K562 (cell line): Measurements from ENCODE around the gene GTPBP2. TPM values are rescaled to one million over a fixed set of nuclear protein-coding genes. Genes with fewer than 3 reads are reported as not detected.
"Not testable (repeated sequence)": the region's sequence is repeated elsewhere in the genome, so short reads cannot be mapped to it uniquely, and the experiment has no call there.

ENCODE experiments used
- ATAC-seq: fragments of 200-7000 bp; cut with Tn5 transposase; 3 replicates; pipeline ENCODE4 v1.9.1; 2020; ENCODE audit warnings: moderate library complexity
- BruUV-seq: library from RNA; stranded (reverse); fragments of 400-500 nt; replicated peaks from 2 replicates; lab custom pipeline; 2021; lab: Mats Ljungman, UMichigan
- CTCF ChIA-PET: fragments of 300-600 bp; formaldehyde crosslinking; extraction: SDS; loops from one replicate; lab custom pipeline; 2021; ENCODE audit warnings: low intra/inter-chr PET ratio; lab: Yijun Ruan, JAX
- POLR2A ChIA-PET: fragments of 300-600, 350-650 bp; sonication (Branson Sonifier 250); formaldehyde crosslinking; extraction: SDS; loops from one replicate; lab custom pipeline; 2021; ENCODE audit warnings: antibody characterized with exemption, inconsistent platforms; lab: Yijun Ruan, JAX
- DNase-seq, 4 experiments: peaks; one replicate each; pipeline versions ENCODE4 v3.0.0 to v3.0.0-alpha.2; 2011 to 2018; ENCODE audit warnings: low spot score in 3 of 4, mixed read lengths in 3 of 4; ENCODE audit errors: extremely low read depth in 1 of 4
- FAIRE-seq: peaks from 2 replicates; lab custom pipeline; 2011; peaks lifted over from hg19 to GRCh38; lab: Jason Lieb, UNC
- H2AFZ ChIP-seq: 2 replicates; pipeline ENCODE4 v1.6.0; 2011; ENCODE audit warnings: low read depth, low read length, control low read depth, inconsistent platforms
- H3K27ac ChIP-seq: fragments of 200-600 bp; 3 replicates; pipeline ENCODE4 v1.8.0; 2011; ENCODE audit warnings: low read depth, mild to moderate bottlenecking, control low read depth, inconsistent platforms, low read length, moderate library complexity, mixed read lengths; ENCODE audit errors: extremely low read depth
- H3K27me3 ChIP-seq, 2 experiments: fragments of 300-600 bp in 1 of 2; 2 replicates in 1 of 2; 3 replicates in 1 of 2; pipeline versions ENCODE4 v1.6.0 to v1.8.0; 2011; ENCODE audit warnings: inconsistent platforms in 2 of 2, low read length in 2 of 2, mild to moderate bottlenecking in 1 of 2, mixed read lengths in 1 of 2, moderate library complexity in 1 of 2; ENCODE audit not compliant: control insufficient read depth in 2 of 2, insufficient read depth in 2 of 2
- H3K36me3 ChIP-seq: fragments of 300-600 bp; 3 replicates; pipeline ENCODE4 v1.8.0; 2011; ENCODE audit warnings: mild to moderate bottlenecking, low read length, inconsistent platforms; ENCODE audit not compliant: control insufficient read depth, insufficient read depth
- H3K4me1 ChIP-seq, 2 experiments: fragments of 200-600 bp in 1 of 2; replicated peaks in 1 of 2; 2 replicates in 1 of 2; 3 replicates in 1 of 2; pipeline versions ENCODE4 v1.5.1 to v1.8.0; 2011; ENCODE audit warnings: inconsistent platforms in 2 of 2, low read length in 2 of 2, mild to moderate bottlenecking in 1 of 2, mixed read lengths in 1 of 2, moderate library complexity in 1 of 2; ENCODE audit not compliant: control insufficient read depth in 2 of 2, insufficient read depth in 2 of 2
- H3K4me2 ChIP-seq: 2 replicates; pipeline ENCODE4 v1.6.1; 2011; ENCODE audit warnings: low read length, control low read depth, inconsistent platforms, mixed read lengths; ENCODE audit not compliant: insufficient read depth
- H3K4me3 ChIP-seq: fragments of 200-600 bp; sonication (generic), shearing (Covaris generic); 2 replicates; pipeline ENCODE4 v1.5.1; 2016; ENCODE audit warnings: control low read depth, inconsistent platforms
- H3K79me2 ChIP-seq: fragments of 200-600 bp; 3 replicates; pipeline ENCODE4 v1.8.0; 2011; ENCODE audit warnings: low read length, inconsistent platforms; ENCODE audit not compliant: control insufficient read depth, insufficient read depth
- H3K9ac ChIP-seq, 2 experiments: 2 replicates each; pipeline versions ENCODE4 v1.6.0 to v1.6.1; 2011; ENCODE audit warnings: low read depth in 2 of 2, low read length in 2 of 2, control low read depth in 1 of 2, inconsistent platforms in 1 of 2, mild to moderate bottlenecking in 1 of 2, mixed read lengths in 1 of 2; ENCODE audit not compliant: insufficient read depth in 1 of 2
- H3K9me1 ChIP-seq: one replicate; pipeline ENCODE4 v1.6.0; 2011; ENCODE audit warnings: inconsistent platforms, mild to moderate bottlenecking, low read length, moderate library complexity; ENCODE audit not compliant: control insufficient read depth, insufficient read depth
- H3K9me3 ChIP-seq: replicated peaks from 2 replicates; pipeline ENCODE4 v1.5.1; 2011; ENCODE audit warnings: low read depth, low read length, inconsistent platforms; ENCODE audit not compliant: control insufficient read depth, insufficient read depth
- H4K20me1 ChIP-seq: replicated peaks from 2 replicates; pipeline ENCODE4 v1.6.1; 2011; ENCODE audit warnings: low read length, inconsistent platforms, mixed read lengths; ENCODE audit not compliant: control insufficient read depth, insufficient read depth
- CEBPB ChIP-seq: fragments of 450-650 bp; IDR thresholded peaks from 2 replicates; pipeline ENCODE4 v1.6.1; 2016; ENCODE audit warnings: missing genetic modification characterization, missing compliant biosample characterization
- CEBPG ChIP-seq, 3 experiments: fragments of 200-800 bp in 1 of 3; sonication (Bioruptor generic) in 1 of 3; sonication (generic) in 1 of 3; formaldehyde crosslinking in 1 of 3; IDR thresholded peaks in 2 of 3; conservative IDR thresholded peaks in 1 of 3; 2 replicates each; pipeline versions ENCODE4 v1.6.1 to v1.8.0; 2016 to 2022; ENCODE audit warnings: missing compliant biosample characterization in 2 of 3, missing genetic modification characterization in 2 of 3, mild to moderate bottlenecking in 1 of 3, missing genetic modification reagents in 1 of 3
- CREBBP ChIP-seq: IDR thresholded peaks from one replicate; pipeline ENCODE4 v1.6.1; 2012; ENCODE audit warnings: low read depth, mild to moderate bottlenecking, control low read depth, inconsistent platforms, low read length
- ZBTB33 ChIP-seq: sonication (generic); formaldehyde crosslinking; IDR thresholded peaks from 2 replicates; pipeline ENCODE4 v1.8.1; 2023; ENCODE audit warnings: mild to moderate bottlenecking, missing genetic modification reagents
- ZNF639 ChIP-seq, 2 experiments: fragments of 200-800 bp in 1 of 2; sonication (Bioruptor generic) in 1 of 2; sonication (generic) in 1 of 2; formaldehyde crosslinking in 1 of 2; IDR thresholded peaks in 1 of 2; conservative IDR thresholded peaks in 1 of 2; 2 replicates each; pipeline versions ENCODE4 v1.5.0 to v1.6.1; 2016 to 2020; ENCODE audit warnings: missing compliant biosample characterization in 1 of 2, missing genetic modification characterization in 1 of 2, missing genetic modification reagents in 1 of 2
- WGBS: fragments of 100-300 bp; shearing (Covaris generic); methylation state at CpG from one replicate; pipeline ENCODE4 v1.1.6; 2016; ENCODE audit warnings: low coverage, mixed read lengths; ENCODE audit not compliant: insufficient coverage; ENCODE audit errors: missing lambda C conversion rate; 5-methylcytosine and 5-hydroxymethylcytosine counted together
- in situ Hi-C: fragments of 300-500 bp; cut with MboI; formaldehyde crosslinking; loops from 4 replicates; pipeline ENCODE4 v1.15.0; 2018; ENCODE audit warnings: inconsistent platforms, mixed read lengths
- intact Hi-C: fragments of 100-400 bp; cut with micrococcal nuclease; formaldehyde crosslinking; loops from 2 replicates; pipeline ENCODE4 v1.14.2; 2022
- polyA plus RNA-seq, 8 experiments: library from polyadenylated mRNA; depleted of rRNA in 4 of 8; stranded (reverse) in 5 of 8; unstranded in 3 of 8; fragments of >200 nt; fragmentation: Nextera tagmentation in 2 of 8; fragmentation: Illumina TruSeq in 1 of 8; extraction: Ambion mirVana in 2 of 8; extraction: Trizol in 1 of 8; gene quantifications; 2 replicates each; pipeline versions ENCODE4 v1.2.1 to v1.2.3, GENCODE V29; 2011 to 2014; ENCODE audit warnings: inconsistent platforms in 1 of 8, missing spikeins in 1 of 8
- total RNA-seq, 7 experiments: library from RNA; depleted of rRNA in 6 of 7; stranded (reverse); fragments of >200 nt in 6 of 7; fragmentation: Illumina TruSeq in 2 of 7; extraction: Trizol in 2 of 7; gene quantifications; 2 replicates each; pipeline versions ENCODE4 v1.2.1 to v1.2.3, GENCODE V29; 2011 to 2021; ENCODE audit warnings: low replicate concordance in 1 of 7

GTPBP2 gene
- total and polyA plus RNA-seq, 9 of the 15 experiments (the other 6 are each of a cell fraction or from before 2014, with no cell fraction given), result 48.4 to 196 (median 111) TPM

GRCh38 chr6:43662948-43663347, 33.9 kb upstream of the GTPBP2 start:
- H2AFZ ChIP-seq, H3K9me1 ChIP-seq, ATAC-seq, DNase-seq, H3K79me2 ChIP-seq, BruUV-seq, H3K27ac ChIP-seq, H3K4me3 ChIP-seq, H3K4me2 ChIP-seq, in situ Hi-C loops, H4K20me1 ChIP-seq, CTCF ChIA-PET, H3K9ac ChIP-seq, H3K36me3 ChIP-seq, H3K27me3 ChIP-seq, H3K9me3 ChIP-seq, FAIRE-seq: not testable (repeated sequence)
- intact Hi-C loops, result loop anchor here (10.0 kb wide), 1 partner anchor 172 kb away; no protein-coding TSS in a partner anchor
- POLR2A ChIA-PET, result interaction anchor here (1.6 to 1.9 kb wide), 3 partner anchors 14 to 33 kb away, joined by 4 to 7 read pairs (median 6); partner anchors contain the start of gene GTPBP2
- peaks cover 11% of the 10 kb centered on the region in 2 experiments for H3K4me1 ChIP-seq
- WGBS, result 56% methylated on average over 5 of the region's 5 CpGs

GRCh38 chr6:43658161-43658560, 29.1 kb upstream of the GTPBP2 start:
- no TSS peak for BruUV-seq
- no peak overlapping the region for H2AFZ ChIP-seq
- no peaks in the 10 kb centered on the region for H3K36me3 ChIP-seq
- POLR2A ChIA-PET, result interaction anchor here (0.7 to 1.3 kb wide), 3 partner anchors 14 to 56 kb away, joined by 3 read pairs; partner anchors contain the start of gene GTPBP2
- no peak overlapping the region for H3K27ac ChIP-seq
- 73% methylated on average over 9 of the region's 9 CpGs for WGBS
- H3K4me1 ChIP-seq, result peaks cover 3 to 10% of the 10 kb centered on the region in 2 experiments; a peak in 3 of 5 replicates
- no peaks in the 10 kb centered on the region for H3K79me2 ChIP-seq
- TF ChIP-seq CEBPG (CRISPR knock-in tag; IDR thresholded peaks at IDR 0.05) (no peak), CEBPG (tag; conservative IDR thresholded peaks at IDR 0.05 in 1 of 2, IDR thresholded peaks at IDR 0.05 in 1 of 2) (0 out of 4 replicates have a peak, but pooled peaks have one; percentile 9 to 24), ZBTB33 (CRISPR knock-in tag) (peak; percentile 77; the same call in 1 of the 2 replicates), CREBBP (no peak), CEBPB (tag) (peak; percentile 50; the same call in 1 of the 2 replicates), ZNF639 (CRISPR knock-in tag; conservative IDR thresholded peaks at IDR 0.05 in 1 of 2, IDR thresholded peaks at IDR 0.05 in 1 of 2) (no peak)
- TF ChIP-seq, all 486 proteins: peak for 3
- H3K27me3 ChIP-seq, result no peaks in the 10 kb centered on the region
- intact Hi-C loops (no loop called here), in situ Hi-C loops (no loop called here)
- H3K9me1 ChIP-seq, result no peaks in the 10 kb centered on the region
- no peak for FAIRE-seq
- no peak for DNase-seq
- H3K9me3 ChIP-seq, result 0 out of 2 replicates have a peak, but pooled peaks cover 3% of the 10 kb centered on the region
- CTCF ChIA-PET, result no interaction called here
- H4K20me1 ChIP-seq, result no peaks in the 10 kb centered on the region
- H3K4me2 ChIP-seq, result no peak overlapping the region
- H3K4me3 ChIP-seq, result no peak overlapping the region
- ATAC-seq, result no peak
- H3K9ac ChIP-seq, result no peak overlapping the region
